SK-N-SH (cell line): ENCODE data around the gene ZNF365.

Experiments used
- CTCF ChIP-seq: fragments of 200-600 bp; sonication (generic); IDR thresholded peaks from 2 replicates; pipeline ENCODE4 v1.6.1; 2017; ENCODE audit warnings: antibody characterized with exemption, mild to moderate bottlenecking, moderate library complexity
- ELF1 ChIP-seq: IDR thresholded peaks from 2 replicates; pipeline ENCODE4 v1.4.0; 2012
- FOSL2 ChIP-seq: IDR thresholded peaks from 2 replicates; pipeline ENCODE4 v1.4.0; 2012; ENCODE audit warnings: low read depth, mild to moderate bottlenecking, moderate library complexity, borderline replicate concordance
- PBX3 ChIP-seq: IDR thresholded peaks from 2 replicates; pipeline ENCODE4; 2012
- RCOR1 ChIP-seq: fragments of 150-350 bp; IDR thresholded peaks from 2 replicates; pipeline ENCODE4 v1.6.1; 2017; ENCODE audit warnings: antibody characterized with exemption, low read length
- REST ChIP-seq: IDR thresholded peaks from 2 replicates; pipeline ENCODE4 v1.6.1; 2012; ENCODE audit warnings: mild to moderate bottlenecking, low read depth, low read length, moderate library complexity
- RFX5 ChIP-seq: IDR thresholded peaks from 2 replicates; pipeline ENCODE4 v1.6.1; 2012; ENCODE audit warnings: mild to moderate bottlenecking, improper control_type of control experiment, low read length
- TAF1 ChIP-seq: IDR thresholded peaks from 2 replicates; pipeline ENCODE4 v1.6.1; 2012; ENCODE audit warnings: low read depth, mild to moderate bottlenecking, low read length, moderate library complexity, borderline replicate concordance
- USF2 ChIP-seq: fragments of 150-350 bp; IDR thresholded peaks from 2 replicates; pipeline ENCODE4 v1.6.1; 2017; ENCODE audit warnings: antibody characterized with exemption, low read length, low read depth, borderline replicate concordance
- YY1 ChIP-seq: IDR thresholded peaks from 2 replicates; pipeline ENCODE4 v1.4.0; 2012; ENCODE audit warnings: low read depth, mild to moderate bottlenecking

GRCh38 chr10:62348029-62348428 is 26.1 kb upstream of the ZNF365 start:
- TF ChIP-seq CTCF (no peak), TAF1 (no peak), ELF1 (no peak), USF2 (no peak), YY1 (no peak), RFX5 (no peak), RCOR1 (no peak), REST (no peak), FOSL2 (no peak), PBX3 (no peak)
